Stimulated activated CD8-positive, alpha-beta memory T cell treated with anti-CD3 and anti-CD28 coated beads, Interleukin-15, amount 100 ng/mL, for 1 hour (primary cell): ENCODE results near the gene KSR1.
A peak's percentile ranks its signal among the peaks of the same experiment; 100 is the strongest.
"Not testable (repeated sequence)": the region's sequence is repeated elsewhere in the genome, so short reads cannot be mapped to it uniquely, and the experiment has no call there.

Experiments
- DNase-seq: peaks from one replicate; pipeline ENCODE4 v3.0.0-alpha.2; 2020; ENCODE audit warnings: low read depth

KSR1 gene

DNA sequence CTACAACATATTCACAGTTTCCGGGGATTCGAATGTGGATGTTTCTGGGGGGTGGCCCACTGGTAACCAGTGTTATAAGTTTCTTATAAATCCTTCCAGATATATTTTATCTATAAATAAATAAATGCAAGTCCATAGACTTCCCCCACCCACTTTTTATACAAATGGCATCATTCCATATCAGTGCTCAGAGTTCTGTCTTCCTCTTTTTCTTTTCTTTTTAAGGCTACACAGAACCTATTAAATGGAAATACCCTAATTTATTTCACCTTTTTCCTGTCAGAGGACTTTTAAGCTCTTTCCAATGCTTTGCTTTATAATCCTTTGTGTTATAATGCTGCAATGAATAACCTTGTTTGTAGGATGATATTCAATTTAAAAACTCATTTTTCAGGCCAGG, 178.5 kb downstream of the KSR1 start:
- DNase-seq, result no peak

DNA sequence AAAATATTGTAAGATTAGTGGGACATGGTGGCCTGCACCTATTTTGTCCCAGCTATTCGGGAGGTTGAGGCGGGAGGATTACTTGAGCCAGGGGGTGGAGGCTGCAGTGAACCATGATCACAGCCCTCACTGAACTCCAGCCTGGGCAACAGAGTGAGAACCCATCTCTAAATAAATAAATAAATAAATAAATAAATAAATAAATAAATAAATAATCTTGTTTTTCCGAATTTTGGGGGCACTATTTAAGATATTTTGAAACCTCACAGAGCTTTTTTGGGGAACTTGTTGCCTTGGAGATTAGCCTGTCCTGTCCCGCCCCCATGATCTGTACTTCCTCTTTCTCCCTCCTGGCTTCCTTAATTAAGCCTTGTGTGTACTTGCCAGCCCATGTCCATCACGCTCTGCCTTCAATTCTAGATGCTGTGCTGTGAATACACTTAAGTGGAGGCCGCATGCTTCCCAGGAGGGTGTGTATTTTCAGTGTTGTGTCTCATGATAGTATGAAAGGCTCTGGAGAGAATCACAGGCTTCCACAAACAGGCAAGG, 179.1 kb downstream of the KSR1 start:
- no peak for DNase-seq

DNA sequence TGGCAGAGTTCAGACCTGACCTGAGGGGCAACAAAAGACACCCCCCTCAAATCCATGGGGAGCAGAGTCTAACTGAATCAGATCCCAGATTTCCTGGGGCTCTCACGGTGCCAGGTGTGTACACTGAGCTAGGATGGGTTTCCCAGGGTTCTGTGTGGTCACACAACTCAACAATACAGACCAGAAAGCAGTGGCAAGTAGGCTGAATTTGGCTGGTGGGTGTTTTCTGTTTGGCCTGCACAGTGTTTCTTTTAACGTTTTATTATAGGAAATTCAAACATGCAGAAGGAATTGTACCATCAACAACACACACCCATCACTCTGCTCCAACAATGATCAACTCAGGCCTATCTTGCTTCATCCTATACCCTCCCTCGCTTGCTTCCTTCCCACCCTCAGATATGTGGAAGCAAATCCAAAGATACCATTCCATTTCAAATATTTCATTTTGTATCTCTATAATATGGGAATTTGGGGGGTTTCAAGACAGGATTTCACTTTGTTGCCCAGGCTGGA, 179.8 kb downstream of the KSR1 start:
- not testable (repeated sequence) for DNase-seq

DNA sequence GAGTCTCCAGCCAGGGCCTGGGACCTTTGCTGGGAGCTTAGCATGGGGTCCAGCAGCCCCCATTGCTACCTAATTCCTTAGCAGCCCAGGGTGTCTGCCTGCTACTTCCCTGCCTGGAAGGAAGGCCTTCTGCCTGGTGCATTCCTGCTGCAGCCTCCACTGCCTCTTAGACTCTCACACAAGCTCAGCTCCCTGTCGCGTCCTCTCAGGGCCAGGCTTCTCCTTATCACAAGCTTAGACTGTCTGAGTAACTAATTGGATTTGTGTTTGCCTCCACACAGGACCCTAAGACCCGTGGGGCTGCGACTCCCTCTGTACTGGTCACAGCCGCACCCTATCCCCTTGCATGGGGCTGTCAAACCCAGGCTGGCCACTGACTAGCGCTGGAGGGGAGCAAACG, 181.6 kb downstream of the KSR1 start:
- not testable (repeated sequence) for DNase-seq

DNA sequence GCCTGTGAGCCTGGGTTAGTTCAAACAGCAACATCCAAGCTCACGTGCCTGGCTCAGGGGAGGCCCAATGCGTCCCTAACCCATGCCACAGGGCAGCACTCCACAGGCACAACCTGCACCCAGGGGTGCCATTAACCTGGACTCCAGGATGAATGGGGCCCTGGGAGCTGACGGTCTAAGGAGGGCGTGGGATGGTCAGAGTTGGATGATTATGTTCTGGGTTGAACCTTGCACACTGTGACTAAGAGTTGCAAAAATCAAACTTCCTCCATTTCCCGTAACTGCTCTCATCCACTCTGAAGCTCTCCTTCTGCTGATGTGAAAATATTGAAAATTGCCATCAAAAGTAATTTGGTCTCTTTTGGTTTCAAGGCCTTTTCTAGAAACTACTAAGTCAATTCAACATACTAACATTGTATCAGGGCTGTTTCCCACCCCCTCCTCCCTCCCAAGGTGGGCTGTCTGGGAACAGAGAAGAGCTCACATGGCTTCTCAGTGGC, 182.2 kb downstream of the KSR1 start:
- not testable (repeated sequence) for DNase-seq

DNA sequence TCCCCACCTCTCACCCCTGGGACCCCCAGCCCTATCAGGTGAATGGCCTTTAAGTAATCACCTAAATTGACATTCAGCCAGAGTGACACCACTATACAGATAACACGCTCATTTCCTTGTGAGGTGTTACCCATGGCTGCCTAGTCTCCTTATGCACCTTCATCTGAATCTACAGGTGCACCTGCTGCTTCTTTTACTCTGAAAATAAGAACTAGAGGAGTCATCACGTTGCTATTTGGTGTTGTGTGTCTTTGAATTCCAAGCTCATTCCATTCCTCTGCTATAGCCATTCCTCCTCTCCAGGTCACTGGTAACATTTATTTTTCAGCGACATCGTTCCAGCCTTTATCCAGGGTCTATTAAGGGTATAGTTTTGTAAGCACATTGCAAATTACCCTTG, 184.5 kb downstream of the KSR1 start:
- DNase-seq, result no peak

DNA sequence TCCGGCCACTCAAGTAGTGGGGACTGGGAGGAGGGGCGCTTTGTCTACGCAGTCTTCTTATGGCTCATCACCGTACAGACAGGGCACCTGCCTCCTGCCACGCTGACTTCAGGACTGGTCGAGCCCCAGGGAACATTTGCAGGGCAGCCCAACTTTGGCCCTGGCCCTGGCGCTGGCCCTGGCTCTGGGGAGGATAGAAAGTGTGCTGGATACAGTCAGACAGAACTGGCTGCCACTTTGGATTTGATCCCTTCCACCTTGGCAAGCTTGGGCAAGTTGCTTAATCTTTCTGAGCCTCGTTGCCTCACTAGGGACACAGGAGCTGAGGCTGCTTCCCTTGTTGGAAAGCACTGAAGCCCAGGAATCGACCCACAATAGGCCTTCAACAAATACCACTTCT, 188.3 kb downstream of the KSR1 start:
- no peak for DNase-seq

DNA sequence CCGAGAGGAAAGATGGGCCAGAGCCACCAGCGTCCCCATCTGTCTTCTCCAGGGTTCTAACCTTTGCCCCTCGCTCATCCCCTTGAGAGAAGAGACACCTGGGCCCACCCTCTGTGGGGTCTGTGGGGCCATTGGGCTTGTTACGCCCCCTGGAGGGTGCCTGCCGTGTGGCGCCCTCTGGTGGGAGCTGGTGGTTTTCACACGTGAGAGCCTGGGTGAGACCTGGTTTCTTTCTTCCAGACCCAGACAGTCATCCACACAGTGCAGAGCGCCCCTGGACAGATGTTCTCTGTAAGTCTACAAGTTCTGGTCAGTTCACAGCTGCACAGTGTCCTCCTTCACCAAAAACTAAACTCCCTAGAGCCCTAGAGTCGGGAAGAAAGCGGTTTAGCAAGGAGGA, 189.4 kb downstream of the KSR1 start:
- not testable (repeated sequence) for DNase-seq

DNA sequence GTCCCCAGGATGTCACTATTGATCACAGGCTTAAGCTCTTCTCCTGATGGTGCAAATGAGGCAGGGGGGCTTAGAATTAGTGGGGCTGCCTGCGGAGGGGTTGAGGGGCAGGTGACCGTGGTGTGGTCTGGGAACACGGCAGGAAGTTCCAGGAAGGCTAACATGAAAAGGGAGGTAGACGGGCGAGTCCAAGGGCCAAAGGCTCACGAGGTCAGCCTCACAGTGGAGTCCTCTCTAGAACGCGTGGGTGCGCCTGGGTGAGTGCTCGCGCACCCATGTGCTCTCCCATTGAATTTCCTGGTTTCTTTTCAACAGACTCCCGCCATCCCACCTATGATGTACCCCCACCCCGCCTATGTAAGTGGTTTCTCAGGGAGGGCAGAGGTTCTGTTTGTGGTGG, 190.0 kb downstream of the KSR1 start:
- DNase-seq, result no peak

DNA sequence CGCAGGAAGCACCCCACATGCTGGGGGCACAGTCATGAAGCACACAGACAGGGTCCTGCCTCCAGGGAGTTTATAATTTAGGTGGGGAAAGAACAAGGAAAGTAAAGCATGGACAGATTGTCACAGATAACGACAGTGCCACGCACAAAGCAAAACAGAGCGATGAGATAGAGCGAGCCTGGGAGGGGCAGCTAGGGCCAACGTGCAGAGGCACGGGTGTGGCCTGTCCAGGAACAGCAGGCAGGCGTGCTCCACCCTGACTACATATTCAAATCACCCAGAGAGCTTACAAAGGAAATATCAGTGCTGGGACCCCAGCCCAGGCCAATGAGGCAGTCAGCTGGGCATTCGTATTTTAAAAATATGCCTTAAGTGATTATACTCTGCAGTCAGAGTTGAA, 191.5 kb downstream of the KSR1 start:
- DNase-seq, result no peak

DNA sequence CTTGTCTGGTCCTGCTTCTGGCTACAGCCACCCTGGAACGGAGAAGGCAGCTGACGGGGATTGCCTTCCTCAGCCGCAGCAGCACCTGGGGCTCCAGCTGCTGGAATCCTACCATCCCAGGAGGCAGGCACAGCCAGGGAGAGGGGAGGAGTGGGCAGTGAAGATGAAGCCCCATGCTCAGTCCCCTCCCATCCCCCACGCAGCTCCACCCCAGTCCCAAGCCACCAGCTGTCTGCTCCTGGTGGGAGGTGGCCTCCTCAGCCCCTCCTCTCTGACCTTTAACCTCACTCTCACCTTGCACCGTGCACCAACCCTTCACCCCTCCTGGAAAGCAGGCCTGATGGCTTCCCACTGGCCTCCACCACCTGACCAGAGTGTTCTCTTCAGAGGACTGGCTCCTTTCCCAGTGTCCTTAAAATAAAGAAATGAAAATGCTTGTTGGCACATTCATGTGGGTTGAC, 192.9 kb downstream of the KSR1 start:
- DNase-seq, result not testable (repeated sequence)

DNA sequence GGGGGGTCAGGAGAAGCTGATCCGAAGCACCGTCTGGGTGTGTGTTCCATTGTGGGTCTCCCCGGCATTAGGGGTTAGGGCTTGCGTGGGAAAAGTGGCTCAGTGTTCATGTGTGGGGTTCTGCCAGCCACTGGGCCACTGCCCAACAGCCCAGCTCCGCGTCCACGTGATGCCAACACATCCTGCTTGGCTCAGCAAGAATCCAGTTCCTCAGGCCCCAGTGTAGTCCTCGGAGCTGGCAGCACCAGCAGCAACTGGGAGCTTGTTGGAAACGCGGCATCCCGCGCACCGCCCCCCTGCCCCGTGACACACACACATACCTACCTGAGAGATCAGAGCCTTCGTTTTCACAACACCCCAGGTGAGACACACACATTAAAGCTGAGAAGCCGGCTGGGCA, 193.7 kb downstream of the KSR1 start:
- no peak for DNase-seq

DNA sequence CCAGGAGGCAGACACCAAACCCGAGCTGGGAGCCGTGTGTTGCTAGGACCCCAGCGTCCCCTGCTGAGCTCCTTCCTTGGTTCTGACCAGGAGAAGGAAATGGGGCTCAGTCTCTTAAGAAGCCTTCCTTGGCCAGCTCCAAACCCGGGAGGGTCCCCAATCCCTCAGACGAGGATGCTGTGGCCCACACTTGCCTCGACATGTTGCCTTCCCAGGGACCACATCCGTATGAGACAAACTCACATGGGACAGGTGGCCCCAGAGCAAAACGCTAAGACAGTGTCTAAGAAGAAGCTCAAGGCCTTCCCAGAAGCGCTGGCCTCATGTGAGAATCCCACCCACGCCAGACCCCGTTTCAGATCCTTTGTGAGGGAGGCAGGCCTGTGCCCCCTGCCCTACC, 194.6 kb downstream of the KSR1 start:
- DNase-seq, result no peak

DNA sequence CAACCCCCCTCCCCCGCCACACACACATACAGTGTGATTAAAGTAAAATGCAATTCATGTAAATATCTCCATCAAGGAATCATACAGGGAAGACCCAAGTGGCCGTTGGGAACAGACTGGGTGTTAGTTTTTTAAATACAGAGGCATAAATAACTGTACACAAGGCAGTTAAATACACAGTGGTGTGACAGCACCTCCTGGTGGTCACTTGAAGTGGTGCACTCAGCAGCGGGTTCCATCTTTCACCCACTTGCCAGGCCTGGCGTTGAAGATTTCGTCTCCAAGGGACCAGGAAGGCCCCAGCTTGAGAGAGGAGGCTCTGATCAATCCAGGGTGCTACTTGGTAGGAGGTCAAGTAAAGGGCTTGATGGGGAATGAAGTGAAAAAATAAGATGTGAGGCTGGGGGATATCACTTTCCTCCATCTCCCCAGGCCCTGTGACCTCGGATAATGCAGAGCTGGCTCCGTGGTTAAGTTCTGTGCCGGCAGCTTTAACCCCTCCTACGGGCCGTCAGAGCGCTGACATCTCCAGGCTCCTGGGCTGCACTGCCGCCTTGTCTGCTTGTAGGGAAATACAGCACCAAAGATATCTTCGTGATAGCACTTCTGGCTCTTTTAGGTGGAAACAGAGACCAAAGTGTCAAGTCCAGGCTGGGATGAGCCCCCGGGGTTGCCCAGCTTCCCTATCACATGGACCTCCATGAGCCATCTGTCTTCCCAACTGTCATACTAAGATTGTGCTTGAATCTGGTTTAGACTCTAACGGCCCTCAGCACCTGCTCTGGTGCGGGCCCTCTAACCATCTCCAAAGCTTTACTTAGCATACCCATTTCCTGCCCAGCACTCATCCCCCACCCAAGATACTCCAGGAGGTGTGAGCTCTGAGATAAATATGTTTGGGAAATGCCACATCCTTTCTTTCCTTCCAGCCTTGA, 195.4 kb downstream of the KSR1 start:
- peak; percentile 53 for DNase-seq

DNA sequence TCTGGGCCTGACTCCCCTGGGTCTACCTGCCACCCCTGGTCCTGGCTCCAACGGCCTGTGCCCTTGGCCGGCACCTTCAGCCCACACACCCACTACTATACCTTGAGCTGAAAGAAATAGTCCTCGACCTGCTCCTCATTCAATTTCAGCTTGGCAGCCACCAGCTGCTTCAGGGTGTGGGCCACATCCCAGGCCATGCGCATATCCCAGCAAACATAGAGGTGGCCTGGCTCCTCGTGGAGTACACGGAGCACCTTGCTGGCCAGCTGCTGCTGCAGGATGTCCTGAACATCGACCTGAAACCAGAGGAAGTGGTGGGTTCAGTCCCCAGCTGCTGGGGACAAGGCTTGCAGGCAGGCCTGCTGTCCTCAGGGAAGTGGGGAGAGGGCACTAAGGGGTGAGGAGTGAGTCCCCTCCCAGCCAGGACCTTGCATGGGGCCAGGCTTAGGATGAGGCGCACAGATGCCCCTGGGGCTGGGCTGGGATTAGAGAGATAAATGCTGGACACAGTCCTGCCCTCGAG, 197.3 kb downstream of the KSR1 start:
- DNase-seq, result not testable (repeated sequence)

DNA sequence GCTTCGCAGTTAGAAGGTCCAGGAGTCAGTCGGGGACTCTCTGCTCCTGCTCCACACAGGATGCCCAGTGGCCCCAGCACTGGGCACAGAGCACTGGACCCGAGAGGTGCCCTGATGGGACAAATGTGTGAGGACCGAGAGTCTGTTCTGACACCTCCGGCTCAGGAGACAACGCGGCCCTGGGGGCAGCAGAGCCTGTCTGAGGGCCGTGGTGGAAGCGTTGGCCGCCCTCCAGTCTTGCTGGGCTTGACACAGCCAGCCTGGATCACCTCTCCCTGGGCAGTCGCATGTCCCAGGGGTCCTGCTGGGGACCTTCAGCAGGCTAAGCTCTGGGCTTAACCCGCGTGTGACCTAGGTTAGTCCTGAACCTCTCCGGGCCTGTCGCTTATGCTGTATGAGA, 197.9 kb downstream of the KSR1 start:
- no peak for DNase-seq

DNA sequence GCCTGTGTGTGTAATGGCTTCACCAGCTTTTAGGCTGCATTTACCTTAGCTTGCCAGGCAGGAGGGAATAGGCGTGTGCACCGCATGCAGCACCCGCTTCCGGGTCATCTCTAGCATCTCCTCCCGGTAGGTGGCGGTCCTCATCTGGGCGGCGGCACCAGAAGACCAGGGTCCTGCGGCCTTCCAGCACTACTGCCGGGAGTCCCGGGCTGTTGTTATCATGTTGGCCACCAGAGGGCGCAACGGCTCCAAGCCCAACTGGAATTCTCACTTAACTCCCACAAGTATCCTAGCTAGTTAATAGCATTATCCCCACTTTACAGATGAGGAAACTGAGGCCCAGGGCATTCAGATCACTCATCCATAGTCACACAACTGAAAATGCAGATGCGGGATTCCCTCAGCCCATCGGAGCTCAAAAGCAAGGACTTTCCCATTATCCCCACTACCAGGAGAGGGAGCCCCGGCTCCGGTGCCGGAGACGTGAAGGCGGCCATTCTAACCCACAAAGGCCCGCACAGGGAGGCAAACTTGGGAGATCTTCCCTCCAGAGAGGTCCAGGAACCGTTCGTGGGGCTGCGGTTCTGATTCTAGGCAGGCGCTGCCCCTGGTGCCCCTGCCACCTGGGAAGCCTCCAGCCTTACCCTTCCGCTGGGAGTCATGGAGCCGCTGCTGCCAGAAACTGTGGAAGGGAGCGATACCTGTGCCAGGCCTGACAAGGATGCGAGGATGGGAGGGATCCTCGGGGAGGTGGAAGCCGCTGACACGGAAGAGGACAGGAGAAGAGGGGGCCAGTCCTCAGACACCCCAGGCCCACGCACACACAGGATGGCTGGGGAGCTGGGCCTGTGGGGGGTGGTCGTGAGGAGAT, 198.6 kb downstream of the KSR1 start:
- DNase-seq, result peak; percentile 27

DNA sequence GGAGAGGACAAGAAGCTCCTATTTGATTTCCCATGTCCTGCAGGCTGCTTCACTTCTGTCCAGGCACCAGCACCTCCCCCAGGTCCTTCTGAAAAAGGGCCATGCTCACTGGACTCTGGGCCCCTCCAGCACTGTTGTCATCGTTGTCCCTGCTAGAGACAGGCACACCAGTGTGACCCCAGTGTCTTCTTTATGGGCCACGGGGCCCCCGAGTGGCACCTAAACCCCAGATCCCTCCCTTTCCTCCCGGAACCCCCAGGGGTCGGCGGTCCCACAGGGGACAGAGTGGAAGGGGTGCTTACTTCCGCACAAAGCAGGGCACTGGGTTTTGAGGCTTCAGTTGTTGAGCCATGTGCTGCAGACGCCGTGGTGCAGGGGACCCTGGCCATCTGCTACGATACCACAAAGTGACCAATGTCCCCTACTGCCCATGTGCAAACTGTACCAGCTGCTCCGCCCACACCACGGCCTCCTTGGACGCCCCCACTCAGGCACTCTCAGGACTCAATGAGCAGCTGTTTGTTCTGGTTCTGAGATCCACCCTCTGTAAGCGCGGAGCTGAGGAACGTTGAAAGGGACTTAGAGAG, 199.4 kb downstream of the KSR1 start:
- not testable (repeated sequence) for DNase-seq

DNA sequence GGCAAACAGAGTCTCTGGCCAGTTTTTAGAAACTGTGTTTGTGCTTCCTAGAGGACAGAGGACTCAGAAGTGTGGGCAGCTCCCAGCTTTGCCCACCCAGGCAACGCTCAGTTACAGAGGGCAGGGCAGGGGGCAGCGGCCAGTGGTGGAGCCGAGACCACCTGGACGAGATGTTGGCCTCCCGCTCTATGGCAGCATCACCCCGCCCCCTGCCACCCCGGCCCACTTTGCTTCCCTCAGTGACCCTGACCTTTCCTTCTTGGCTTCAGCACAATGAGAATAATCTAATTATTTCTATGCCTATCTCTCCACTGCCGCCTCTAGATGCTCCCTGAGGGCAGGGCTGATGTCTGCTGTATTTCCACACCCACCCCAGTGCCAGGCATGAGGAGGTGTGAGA, 200.4 kb downstream of the KSR1 start:
- not testable (repeated sequence) for DNase-seq

DNA sequence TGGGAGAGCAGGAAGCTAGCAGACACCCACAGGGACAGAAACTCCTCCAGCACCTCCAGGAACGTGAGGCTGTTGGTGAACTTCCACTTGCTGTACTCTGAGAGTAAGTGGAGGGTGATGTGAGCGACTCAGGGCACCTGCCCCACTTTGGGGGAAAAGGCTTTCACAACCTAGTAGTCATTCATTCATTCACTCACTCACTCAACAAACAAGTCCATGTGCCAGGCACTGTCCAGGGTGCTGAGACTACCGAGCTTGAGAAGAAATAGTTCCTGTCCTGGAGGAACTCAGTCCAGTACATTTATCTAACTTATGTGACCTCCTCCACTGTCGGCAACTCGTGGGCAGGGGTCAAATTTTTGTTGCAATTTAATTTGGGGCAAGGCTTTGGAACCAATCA, 201.4 kb downstream of the KSR1 start:
- DNase-seq, result no peak

DNA sequence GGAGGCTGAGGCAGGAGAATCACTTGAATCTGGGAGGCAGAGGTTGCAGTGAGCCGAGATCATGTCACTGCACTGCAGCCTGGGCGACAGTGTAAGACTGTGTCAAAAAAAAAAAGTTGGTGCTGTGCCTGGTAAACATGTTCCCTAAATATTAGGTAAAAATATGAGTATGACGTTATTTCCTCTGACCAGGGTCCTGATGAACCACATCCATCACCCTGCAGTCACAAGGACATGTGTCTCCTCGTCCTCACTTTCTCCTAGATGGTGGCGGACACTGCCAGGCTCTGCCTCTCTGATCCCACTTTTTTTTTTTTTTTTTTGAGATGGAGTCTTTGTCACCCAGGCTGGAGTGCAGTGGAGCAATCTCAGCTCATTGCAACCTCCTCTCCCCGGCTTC, 203.4 kb downstream of the KSR1 start:
- no peak for DNase-seq

DNA sequence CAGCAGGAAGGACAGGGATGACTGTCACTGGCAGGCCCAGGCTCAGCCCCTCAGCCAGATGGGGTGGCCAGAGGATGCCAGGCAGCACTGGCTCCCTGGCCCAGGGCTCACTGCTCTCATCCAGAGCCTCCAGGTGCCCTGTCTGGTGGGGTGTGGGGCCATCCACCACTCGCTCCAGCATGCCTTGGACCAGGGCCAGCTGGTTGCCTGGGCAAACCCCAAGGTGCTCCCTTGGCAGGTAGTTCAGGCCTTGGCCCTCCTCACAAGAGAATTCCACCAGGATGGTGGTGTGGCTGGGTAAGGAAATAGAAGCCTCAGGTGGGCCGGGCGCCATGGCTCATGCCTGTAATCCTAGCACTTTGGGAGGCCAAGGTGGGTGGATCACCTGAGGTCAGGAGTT, 204.2 kb downstream of the KSR1 start:
- no peak for DNase-seq
